Measurements from ENCODE around the gene BPIFB2.
"Not testable (repeated sequence)": the region's sequence is repeated elsewhere in the genome, so short reads cannot be mapped to it uniquely, and the experiment has no call there.

BPIFB2 gene

DNA sequence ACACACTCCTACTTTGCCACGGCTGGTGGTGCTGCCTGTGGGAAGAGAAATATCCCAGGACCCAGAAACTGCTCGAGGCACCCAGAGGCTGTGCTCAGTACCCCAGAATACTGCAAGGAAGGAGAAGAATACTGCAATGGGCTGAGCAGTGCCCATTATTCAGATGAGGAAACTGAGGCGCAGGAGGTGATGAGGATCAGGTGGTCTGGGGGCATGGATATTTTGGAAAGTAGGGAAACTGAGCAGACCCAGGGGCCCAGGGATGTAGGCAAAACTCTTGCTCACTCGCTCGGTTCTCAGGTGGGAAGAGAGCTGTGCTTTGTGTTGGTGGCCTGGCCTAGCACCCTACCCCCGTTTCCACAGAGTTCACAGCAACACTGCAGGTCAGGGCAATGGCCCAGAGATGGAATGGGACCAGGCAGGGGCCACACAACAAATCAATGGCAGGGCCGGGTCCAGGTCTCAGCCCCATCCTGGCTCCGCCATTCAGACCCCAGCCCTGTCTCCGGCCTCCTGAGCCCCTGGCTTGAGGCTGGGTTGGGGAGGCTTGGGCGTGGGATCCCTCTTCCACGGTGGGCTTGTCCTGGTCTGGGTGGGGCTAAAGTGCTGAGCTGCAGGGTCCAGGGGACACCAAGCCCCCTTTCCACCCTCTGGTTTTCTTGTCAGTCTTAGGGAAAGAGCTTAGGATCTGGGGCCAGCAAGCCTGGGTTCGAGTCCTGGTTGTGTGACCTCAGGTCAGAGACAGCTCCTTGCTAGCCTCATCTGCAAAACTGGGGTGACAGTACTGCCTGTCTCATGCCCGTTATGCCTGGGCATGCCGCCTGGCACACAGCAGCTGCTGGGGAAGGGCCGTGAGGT lies 37.2 kb upstream of the BPIFB2 start:
- no peak for DNase-seq (ENCODE audit: low spot score)

DNA sequence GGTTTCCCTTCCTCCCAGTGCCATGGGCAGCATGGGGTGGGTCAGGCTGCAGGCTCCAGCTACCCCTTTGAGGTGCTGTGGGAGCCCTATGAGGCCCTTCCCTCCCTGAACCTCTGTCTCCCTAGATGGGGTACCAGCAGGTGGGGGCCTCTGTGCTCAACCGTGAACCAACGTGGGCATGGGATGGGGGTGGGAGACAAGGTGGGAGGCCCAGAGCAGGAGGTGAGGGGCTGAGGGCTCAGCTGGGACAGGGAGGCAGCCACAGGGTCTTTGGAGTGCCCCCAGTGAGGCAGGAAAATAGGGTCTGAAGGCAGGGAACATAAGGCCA lies 36.6 kb upstream of the BPIFB2 start:
- DNase-seq (ENCODE audit: low spot score) = no peak

DNA sequence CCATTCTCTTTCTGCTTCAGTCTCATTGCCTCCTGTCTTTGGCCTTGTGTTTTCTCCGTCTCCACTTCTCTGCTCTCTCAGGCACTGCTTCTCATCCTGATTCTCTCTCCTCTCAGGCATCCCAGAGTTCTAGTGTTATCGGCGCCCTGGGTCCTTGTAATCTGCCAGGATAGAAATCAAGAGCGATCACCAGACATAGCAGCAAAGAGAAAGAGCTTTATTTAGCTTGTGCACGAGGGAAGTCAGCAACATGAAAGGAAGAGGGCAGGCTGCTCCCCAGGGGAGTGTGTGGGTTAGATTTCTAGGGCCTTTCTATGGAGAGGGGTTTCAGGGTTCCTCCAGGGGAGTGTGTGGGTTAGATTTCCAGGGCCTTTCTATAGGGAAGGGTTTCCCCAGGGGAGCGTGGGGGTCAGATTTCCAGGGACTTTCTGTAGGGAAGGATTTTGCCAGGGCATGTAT lies 35.8 kb upstream of the BPIFB2 start:
- no peak for DNase-seq (ENCODE audit: low spot score)

DNA sequence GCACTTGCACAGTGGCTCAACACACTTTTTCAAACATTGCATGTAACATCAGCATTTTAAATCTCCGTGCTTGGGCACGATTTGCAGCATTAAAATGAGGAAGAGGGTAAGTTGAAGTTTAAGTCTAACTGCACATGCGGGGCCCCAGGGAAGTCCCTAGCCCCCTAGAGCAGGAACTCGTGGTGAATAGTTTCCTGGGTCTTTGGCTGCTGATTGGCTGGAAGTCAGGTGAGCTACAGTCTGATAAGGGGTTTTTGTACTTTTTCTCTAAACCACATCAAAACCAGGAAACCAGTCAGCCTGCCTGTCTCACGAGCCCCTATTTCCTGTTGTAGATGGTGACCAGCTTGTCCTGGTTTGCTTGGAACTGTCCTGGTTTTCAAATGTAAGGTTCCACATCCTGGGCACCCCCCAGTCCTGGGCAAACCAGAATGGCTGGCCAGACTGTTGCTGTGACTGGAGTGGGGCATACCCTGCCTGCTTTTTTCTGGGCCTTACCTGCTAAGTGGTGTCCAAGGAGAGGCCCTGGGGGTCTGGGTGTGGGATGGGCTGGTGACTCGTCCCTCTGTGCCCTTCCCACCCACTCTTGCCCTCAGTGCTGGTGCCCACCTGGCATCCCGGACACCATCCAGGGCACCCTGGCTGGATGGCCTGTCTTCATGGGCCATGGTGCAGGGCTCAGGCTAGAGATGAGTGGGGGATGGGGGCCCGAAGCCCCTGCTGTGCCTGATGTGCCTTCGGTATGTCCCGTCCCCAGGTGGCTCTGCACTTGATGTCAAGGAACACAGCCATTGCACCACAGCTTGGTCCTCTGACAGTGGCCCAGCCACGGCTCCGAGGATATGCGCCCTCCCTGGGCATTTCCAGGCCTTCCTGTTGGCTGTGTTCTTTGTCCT lies 35.1 kb upstream of the BPIFB2 start:
- DNase-seq (ENCODE audit: low spot score) = peak; percentile 89

DNA sequence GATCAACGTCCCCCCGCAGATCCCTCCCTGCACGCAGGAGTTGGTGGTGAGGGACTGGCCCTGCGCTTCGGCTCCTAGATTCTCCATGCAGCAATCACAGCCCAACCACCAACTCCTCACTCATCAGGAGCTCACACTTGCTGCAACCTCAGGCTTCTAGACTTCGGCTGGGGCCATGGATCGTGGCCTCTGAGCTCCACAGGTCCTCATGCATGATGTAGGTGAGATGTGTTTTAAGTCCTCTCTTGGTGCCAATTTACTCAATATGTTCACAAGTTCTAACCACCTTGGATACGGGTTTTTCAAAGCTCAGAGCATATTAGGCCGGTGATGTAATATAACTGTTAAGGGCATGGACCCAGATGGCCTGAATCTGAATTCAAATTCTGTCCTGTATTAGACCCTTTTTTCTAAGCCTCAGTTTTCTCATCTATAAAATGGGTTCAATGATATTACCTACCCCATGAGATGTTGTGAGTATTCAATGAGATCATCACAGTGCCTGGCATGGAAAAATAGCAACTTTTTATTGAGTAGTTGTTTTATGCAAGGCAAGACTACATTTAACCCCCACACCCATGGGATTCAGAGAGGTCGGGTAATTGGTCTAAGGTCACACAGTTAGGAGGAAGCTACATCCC lies 34.3 kb upstream of the BPIFB2 start:
- no peak for DNase-seq (ENCODE audit: low spot score)

DNA sequence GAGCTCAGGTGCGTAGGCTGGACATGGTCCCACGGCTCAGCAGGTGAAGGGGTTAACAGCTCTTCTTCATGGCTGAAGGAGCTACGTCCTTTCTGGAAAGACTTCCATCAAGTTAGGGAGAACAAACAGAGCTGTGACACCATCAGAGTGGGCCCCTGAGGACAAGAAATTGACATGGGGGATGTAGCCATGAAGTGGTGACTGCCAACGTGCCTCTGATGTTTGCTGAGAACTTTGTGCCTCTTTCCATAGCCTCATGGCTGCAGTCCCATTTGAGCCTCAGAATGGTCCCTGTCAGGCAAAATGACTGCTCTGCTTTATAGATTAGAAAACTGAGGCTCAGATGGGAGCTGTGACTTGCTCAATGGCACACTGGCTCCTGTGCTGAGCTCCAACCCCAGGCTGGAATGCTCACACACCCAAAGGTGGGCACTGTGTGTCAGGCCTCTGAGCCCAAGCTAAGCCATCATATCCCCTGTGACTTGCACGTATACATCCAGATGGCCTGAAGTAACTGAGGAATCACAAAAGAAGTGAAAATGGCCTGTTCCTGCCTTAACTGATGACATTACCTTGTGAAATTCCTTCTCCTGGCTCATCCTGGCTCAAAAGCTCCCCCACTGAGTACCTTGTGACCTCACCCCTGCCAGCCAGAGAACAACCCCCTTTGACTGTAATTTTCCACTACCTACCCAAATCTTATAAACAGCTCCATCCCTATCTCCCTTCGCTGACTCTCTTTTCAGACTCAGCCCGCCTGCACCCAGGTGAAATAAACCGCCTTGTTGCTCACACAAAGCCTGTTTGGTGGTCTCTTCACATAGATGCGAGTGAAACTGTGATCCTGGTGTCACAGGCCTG lies 33.1 kb upstream of the BPIFB2 start:
- DNase-seq (ENCODE audit: low spot score) = not testable (repeated sequence)

DNA sequence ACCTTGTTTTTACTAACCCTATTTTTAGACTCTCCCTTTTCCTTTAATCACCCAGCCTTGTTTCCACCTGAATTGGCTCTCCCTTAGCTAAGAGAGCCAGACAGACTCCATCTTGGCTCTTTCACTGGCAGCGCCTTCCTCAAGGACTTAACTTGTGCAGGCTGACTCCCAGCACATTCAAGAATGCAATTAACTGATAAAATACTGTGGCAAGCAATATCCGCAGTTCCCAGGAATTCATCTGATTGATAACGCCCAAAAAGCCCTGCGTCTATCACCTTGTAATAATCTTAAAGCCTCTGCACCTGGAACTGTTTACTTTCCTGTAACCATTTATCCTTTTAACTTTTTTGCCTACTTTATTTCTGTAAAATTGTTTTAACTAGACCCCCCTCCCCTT lies 32.4 kb upstream of the BPIFB2 start:
- DNase-seq (ENCODE audit: low spot score) = not testable (repeated sequence)

DNA sequence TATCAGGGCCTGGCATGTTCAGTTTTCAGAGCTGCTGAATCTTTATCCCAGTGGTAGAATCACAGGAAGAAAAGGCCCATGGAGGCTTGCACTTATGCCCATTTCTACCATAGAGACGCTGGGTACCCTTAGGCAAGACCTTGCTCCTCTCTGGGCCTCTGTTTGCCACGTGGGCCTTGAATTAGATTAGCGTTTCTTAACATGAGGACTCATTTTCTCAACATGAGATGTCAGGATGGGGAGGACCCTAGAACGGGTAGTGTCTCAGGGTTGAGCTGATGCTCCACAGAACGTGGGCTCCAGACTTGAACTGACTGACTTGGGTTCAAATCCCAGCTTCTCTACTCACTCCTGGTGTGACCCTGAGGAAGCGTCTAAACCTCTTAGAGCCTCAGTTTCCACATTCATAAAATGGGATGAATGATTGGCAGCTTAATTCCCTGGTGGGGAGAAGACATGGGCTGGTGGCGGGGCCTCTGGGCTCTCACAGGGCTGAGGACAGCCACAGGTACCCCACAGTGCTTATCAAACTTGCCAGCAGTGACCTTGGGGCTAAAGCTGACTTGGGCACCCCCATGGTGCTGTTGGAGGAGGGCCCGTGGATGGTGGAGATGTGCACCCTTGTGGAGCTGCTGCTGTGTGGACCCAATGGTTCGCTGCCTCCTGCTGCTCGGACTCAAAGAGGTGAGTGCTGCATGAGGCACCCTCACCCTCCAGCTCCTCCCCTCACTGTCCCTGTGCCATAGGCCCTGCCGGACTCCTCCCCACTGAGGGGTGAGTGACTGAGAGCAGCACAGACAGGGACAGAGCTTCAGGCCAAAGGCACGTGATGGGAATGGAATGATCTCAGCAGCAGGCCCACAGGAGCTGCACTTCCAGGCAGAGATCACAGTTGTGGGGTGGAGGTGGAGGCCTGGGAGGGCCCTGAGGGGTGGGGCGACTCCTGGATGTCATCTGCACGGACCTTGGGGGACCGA lies 31.5 kb upstream of the BPIFB2 start:
- DNase-seq (ENCODE audit: low spot score) = no peak

DNA sequence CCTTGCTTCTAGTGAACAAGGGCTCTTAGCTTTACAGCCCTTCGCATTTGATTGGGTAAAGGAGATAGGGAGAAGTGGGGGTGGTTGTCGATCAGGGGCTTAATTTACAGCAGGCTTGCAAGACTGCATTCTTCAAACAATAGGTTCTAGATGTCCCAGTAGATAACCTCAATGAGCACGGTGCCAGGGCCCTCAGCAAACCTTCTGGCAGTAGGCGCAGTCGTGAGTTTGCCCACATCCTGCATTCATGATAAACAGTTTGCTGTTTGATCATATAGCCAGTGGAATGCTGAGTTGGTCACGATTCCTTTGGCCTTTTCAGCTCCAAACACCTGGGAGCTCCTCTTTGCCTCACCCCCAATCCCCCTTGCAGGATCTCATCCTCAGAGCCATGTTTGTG lies 30.8 kb upstream of the BPIFB2 start:
- DNase-seq (ENCODE audit: low spot score) = no peak

DNA sequence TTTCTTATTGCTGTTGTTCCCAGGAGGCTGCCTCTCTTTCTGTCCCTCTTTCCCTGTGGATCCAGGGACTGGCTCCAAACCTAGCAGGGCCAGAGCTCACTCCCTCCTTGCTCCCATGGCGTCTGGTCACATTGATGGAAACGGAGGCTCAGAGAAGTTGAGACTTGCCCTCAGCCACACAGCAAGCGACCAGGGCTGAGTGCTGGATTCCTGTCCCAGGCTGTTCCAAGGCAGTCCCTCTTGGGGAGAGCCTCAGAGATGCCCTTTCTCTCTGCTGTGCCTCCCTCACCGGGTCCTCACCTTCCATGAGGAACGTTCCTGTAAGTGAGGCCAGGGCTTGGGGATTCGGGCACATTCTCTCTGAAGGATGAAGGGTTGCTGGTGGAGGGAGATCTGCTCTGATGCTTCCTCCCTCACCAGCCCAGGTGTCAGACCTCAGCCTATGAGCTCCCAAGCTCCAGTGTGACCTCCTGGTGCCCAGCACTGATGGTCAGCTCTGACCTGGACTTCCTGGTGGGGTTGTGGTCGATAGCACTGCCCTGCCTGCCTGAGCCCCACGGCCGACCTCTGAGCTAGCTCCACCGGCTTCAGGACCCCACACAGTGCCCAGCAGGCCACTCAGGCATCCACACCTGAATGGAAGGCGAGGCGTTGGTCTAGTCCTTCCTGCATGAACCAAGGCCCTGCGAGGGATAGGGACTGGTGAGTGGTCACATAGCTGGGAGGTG lies 30.1 kb upstream of the BPIFB2 start:
- no peak for DNase-seq (ENCODE audit: low spot score)

DNA sequence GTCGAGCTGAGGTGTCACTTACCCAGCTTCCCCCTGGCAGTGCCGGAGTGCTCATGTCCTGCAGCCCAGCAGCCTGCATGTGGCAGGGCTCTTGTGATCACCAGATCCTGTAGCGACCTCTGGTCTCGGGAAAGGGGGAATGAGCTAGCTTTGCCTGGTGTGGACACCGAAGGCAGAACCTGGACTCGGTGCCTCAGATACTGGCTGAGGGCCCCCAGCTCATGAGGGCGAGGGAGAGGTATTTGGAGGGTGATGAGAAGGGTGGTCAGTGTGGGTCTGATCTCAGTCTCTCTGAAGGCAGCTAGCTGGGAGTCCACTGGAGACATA lies 29.5 kb upstream of the BPIFB2 start:
- no peak for DNase-seq (ENCODE audit: low spot score)

DNA sequence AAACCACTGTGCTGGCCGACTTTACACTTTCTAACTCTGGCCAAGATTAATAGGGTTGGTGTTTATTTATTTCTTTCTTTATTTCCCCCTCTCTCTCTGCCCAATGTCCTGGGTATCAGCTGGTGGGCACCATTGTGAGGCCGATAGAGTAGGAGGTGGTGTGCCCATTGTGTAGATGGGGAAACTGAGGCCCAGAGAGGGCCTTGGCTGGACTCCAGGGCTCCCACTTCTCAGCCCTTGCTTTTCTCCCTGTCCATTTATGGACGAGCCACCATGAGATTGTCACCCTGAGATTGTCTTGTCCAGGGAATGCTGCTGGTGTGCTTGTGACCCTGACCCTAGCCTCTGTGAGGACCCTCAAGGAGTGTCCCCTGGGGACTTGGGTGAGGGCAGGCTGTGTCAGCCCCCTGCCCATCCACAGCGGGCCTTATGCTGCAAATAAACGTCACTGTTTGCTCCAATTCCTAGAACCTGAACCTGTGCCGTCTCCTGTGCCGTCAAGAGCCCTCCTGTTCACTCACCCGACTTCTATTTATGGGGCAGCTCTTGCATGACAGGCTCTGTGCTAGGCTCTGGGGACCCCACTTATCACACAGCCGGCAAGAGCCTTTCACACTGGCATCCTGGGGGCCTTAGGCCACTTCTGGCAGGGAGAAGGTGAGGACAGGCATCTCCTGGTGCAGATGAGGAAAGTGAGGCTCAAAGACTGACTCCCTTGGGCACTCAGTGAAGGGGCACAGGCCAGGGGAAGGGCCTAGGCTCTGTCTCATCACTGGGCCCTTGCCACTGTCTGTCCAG lies 28.1 kb upstream of the BPIFB2 start:
- no peak for DNase-seq (ENCODE audit: low spot score)

DNA sequence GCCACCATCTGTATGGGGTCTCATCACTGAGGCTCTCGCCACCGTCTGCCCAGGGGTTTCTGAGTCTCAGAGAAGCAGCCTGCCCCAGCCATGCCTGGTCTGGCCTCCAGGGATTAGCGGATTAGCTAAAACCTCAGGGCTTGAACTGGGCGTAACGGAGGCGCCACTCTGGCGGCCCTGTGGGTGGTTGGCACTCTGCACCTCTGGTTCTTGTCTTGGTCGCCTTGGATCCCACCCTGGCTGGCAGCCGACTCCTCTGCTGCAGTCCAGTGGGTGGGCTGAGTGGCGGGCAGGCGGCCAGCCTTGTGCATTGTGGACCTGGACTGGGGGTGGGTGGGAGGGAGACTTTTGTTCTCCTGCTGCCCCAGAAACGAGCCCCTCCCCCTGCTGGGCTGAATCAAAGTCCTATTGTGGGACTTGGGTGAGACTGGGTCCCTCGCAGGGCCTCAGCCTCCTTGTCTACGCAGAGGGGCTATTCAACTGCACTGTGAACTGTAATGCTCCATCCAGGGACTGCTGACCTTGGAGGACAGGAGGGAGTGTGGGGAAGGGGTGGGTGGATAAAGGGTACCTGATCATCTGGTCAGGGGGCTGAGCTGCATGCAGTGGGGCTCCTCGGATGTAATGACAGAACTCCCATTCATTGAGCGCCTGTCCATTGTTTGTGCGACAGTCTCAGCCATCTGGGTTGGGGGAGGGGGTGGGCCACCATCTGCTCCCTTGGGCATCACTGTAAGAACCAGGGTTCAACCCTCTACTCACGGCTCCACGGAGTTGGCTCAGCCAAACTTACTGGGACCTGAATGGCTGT lies 27.2 kb upstream of the BPIFB2 start:
- no peak for DNase-seq (ENCODE audit: low spot score)

DNA sequence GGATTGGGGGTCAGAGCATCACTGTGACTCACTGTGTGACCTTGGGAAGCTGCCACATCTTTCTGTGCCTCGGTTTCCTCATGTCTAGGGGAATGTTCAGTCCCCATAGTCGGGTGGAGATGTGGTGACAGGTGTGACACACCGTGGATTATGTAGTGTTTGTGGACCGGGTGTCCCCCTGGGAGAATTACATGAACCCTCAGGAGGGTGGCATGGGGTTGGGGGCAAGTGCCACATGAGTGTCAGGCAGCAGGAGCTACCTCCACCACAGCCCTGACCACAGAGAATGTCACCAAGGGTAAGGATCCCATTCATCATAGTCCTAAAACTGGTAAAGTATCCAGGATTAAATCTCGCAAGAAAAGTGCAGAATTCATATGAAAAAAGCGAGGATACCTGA lies 26.5 kb upstream of the BPIFB2 start:
- no peak for DNase-seq (ENCODE audit: low spot score)

DNA sequence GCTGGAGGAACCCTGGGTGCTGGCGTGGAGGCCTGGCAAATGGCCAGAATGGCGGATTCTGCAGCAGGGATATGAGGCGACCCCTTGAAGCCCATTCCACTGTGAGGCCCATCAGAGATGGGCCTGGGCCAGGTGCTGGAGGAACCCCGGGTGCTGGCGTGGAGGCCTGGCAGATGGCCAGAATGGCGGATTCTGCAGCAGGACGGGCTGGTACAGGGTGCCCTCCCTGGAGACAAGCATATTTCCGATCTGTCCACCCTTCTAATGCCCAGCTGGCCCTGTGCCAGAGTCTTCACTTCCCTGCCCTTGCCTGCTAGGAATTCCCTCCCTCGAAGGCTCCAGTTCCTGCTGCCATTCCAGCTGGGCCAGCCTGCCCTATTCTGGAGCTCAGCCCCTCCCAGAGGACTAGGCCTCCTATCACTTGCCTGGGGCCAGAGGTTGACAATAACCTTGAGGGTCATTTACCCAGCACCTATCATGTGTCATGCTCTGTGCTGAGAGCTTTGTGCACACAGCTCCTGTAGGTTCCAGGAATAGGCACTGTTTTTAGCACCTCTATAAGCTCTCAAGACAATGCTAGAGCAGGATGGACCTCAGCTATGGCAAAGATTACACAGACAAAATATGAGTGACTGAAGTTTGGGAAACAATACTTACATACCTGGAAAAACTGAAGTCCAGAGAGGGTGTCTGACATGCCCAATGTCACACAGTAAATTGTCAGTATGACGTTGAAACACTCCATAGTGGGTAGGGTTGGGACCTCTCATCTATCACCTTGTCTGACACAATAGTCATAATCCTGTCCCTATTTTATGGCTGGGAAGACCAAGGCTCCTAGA lies 24.7 kb upstream of the BPIFB2 start:
- no peak for DNase-seq (ENCODE audit: low spot score)

DNA sequence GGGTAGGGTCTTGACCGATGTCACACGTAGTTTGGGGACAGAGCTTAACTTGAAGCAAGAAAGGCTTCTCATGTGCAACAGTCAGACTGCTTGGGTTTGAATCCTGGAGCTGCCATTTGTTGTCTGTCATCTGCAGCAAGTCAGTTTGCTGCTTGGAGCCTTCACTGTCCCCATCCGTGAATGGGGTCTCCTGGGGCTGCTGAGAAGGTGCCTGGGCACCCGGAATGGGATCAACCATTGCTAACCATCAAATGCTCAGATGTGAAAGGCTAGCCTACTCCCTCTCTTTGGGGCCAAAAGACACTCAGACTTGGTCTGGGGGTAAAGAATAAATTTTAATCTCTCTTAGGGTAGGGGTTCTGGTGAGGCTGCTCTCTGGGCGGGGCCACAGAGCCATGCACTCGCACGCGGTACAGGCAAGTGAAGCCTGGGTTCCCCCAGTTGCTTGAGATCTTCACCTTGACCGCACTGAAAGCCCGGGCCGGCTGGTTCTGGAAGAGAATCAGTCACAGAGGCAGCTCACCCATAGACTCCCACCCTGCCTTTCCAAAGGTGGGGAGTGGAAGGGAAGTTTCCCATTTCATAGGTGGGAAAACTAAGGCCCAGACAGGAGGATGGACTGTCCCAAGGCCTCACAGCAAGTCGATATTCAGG lies 23.9 kb upstream of the BPIFB2 start:
- no peak for DNase-seq (ENCODE audit: low spot score)

DNA sequence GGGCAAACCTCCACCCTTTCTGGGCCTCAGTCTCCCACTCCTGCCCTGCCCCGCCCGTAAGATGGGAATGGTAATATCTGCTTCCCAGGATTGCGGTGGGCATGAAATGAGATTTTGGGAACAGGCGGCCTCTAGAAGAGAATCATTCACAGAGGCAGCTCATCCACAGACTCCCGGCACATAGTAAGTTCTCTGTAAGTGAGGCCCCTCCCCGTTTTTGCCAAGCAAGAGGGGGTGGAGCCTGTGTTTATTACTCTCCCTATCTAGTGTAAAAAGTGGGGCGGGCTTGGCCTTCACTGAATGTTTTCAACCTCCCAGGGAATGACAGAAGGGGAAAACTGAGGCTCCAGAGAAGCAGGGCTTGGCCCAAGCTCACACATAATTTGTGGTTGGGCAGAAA lies 23.3 kb upstream of the BPIFB2 start:
- no peak for DNase-seq (ENCODE audit: low spot score)

Data from CD4-positive, alpha-beta T cell treated with Interleukin-15 for 4 hours (primary cell).